ENCODE measurements around the gene WWC2.

The WWC2 gene

GRCh38 chr4:183124865-183125264, 25.8 kb downstream of the WWC2 start:
- H2AK5ac ChIP-seq (ENCODE audit: low read length, severe bottlenecking): peak overlapping the region; percentile 29
- no peak overlapping the region for H3K14ac ChIP-seq (ENCODE audit: low read length in 2 of 2)
- H2AFZ ChIP-seq (ENCODE audit: low read depth, low read length): no peak overlapping the region

GRCh38 chr4:183129125-183129524, 30.1 kb downstream of the WWC2 start:
- no peak overlapping the region for H3K9ac ChIP-seq (ENCODE audit: low read length)
- H2AK5ac ChIP-seq (ENCODE audit: low read length, severe bottlenecking): no peak overlapping the region
- H2BK15ac ChIP-seq (ENCODE audit: low read depth, poor library complexity, severe bottlenecking): no peak overlapping the region
- no peak overlapping the region for H3K4ac ChIP-seq (ENCODE audit: low read depth in 1 of 2, low read length in 2 of 2)
- no peak overlapping the region for H3K18ac ChIP-seq (ENCODE audit: low read depth in 1 of 2, low read length in 2 of 2)
- peaks cover 1% of the 10 kb centered on the region for H3K79me1 ChIP-seq (replicated peaks; ENCODE audit: low read length, poor library complexity, severe bottlenecking)
- H3K4me1 ChIP-seq (ENCODE audit: control insufficient read depth, insufficient read depth, low read depth, low read length): peaks cover 2% of the 10 kb centered on the region
- H3K4me3 ChIP-seq (ENCODE audit: insufficient read depth in 1 of 2, low read depth in 1 of 2, low read length in 2 of 2): no peak overlapping the region
- no peaks in the 10 kb centered on the region for H3K9me3 ChIP-seq (ENCODE audit: control insufficient read depth, low read length)
- no peak overlapping the region for H2BK120ac ChIP-seq (ENCODE audit: low read depth, low read length)
- H4K91ac ChIP-seq (ENCODE audit: low read length): no peak overlapping the region
- H3K36me3 ChIP-seq (ENCODE audit: control insufficient read depth in 1 of 2, insufficient read depth in 2 of 2, low read depth in 1 of 2, low read length in 2 of 2): no peaks in the 10 kb centered on the region
- H3K27me3 ChIP-seq (ENCODE audit: control insufficient read depth in 1 of 2, insufficient read depth in 1 of 2, low read length in 2 of 2): no peaks in the 10 kb centered on the region
- WGBS: 93% methylated on average over 2 of the region's 3 CpGs
- no peak overlapping the region for H3K4me2 ChIP-seq (ENCODE audit: low read length, poor library complexity, severe bottlenecking)
- no peak overlapping the region for H3K27ac ChIP-seq (ENCODE audit: low read length, poor library complexity, severe bottlenecking)
- no peak overlapping the region for H2BK5ac ChIP-seq (ENCODE audit: low read depth, low read length, poor library complexity, severe bottlenecking)
- H3K14ac ChIP-seq (ENCODE audit: low read length in 2 of 2): no peak overlapping the region
- no peak overlapping the region for H3K23ac ChIP-seq (ENCODE audit: low read length in 2 of 2)
- no peak overlapping the region for H2AFZ ChIP-seq (ENCODE audit: low read depth, low read length)
- no peak overlapping the region for H2BK12ac ChIP-seq (ENCODE audit: low read length in 2 of 2)
- H4K8ac ChIP-seq (ENCODE audit: low read length): no peak overlapping the region
- DNase-seq: no peak

More at GRCh38 chr4:183124865-183125264, 25.8 kb downstream of the WWC2 start:
- Histone ChIP-seq H3K4ac (ENCODE audit: low read depth in 1 of 2, low read length in 2 of 2) (no peak overlapping the region), H2BK12ac (ENCODE audit: low read length in 2 of 2) (no peak overlapping the region), H3K9ac (ENCODE audit: low read length) (no peak overlapping the region), H3K4me3 (ENCODE audit: insufficient read depth in 1 of 2, low read depth in 1 of 2, low read length in 2 of 2) (no peak overlapping the region), H4K91ac (ENCODE audit: low read length) (no peak overlapping the region), H4K8ac (ENCODE audit: low read length) (no peak overlapping the region), H3K4me1 (ENCODE audit: control insufficient read depth, insufficient read depth, low read depth, low read length) (peaks cover 6% of the 10 kb centered on the region), H3K27ac (ENCODE audit: low read length, poor library complexity, severe bottlenecking) (peak overlapping the region; percentile 21), H3K4me2 (ENCODE audit: low read length, poor library complexity, severe bottlenecking) (no peak overlapping the region), H3K9me3 (ENCODE audit: control insufficient read depth, low read length) (no peaks in the 10 kb centered on the region), H3K18ac (ENCODE audit: low read depth in 1 of 2, low read length in 2 of 2) (no peak overlapping the region), H2BK15ac (ENCODE audit: low read depth, poor library complexity, severe bottlenecking) (no peak overlapping the region), H3K27me3 (ENCODE audit: control insufficient read depth in 1 of 2, insufficient read depth in 1 of 2, low read length in 2 of 2) (no peaks in the 10 kb centered on the region), H3K23ac (ENCODE audit: low read length in 2 of 2) (no peak overlapping the region), H2BK120ac (ENCODE audit: low read depth, low read length) (no peak overlapping the region), H3K36me3 (ENCODE audit: control insufficient read depth in 1 of 2, insufficient read depth in 2 of 2, low read depth in 1 of 2, low read length in 2 of 2) (no peaks in the 10 kb centered on the region), H2BK5ac (ENCODE audit: low read depth, low read length, poor library complexity, severe bottlenecking) (no peak overlapping the region), H3K79me1 (replicated peaks; ENCODE audit: low read length, poor library complexity, severe bottlenecking) (peaks cover 1% of the 10 kb centered on the region)
- DNase-seq: no peak
- WGBS: 98% methylated on average over 5 of the region's 5 CpGs

GRCh38 chr4:183129675-183130074, 30.6 kb downstream of the WWC2 start:
- no peak overlapping the region for H4K91ac ChIP-seq (ENCODE audit: low read length)
- whole genome bisulfite sequencing: no CpG with 5 or more reads among the region's 2 CpGs
- no peaks in the 10 kb centered on the region for H3K27me3 ChIP-seq (ENCODE audit: control insufficient read depth in 1 of 2, insufficient read depth in 1 of 2, low read length in 2 of 2)
- no peak overlapping the region for H2AFZ ChIP-seq (ENCODE audit: low read depth, low read length)
- no peak overlapping the region for H3K14ac ChIP-seq (ENCODE audit: low read length in 2 of 2)
- H3K4ac ChIP-seq (ENCODE audit: low read depth in 1 of 2, low read length in 2 of 2): no peak overlapping the region
- no peak overlapping the region for H2AK5ac ChIP-seq (ENCODE audit: low read length, severe bottlenecking)
- no peaks in the 10 kb centered on the region for H3K9me3 ChIP-seq (ENCODE audit: control insufficient read depth, low read length)
- no peak overlapping the region for H3K18ac ChIP-seq (ENCODE audit: low read depth in 1 of 2, low read length in 2 of 2)
- H3K4me3 ChIP-seq (ENCODE audit: insufficient read depth in 1 of 2, low read depth in 1 of 2, low read length in 2 of 2): no peak overlapping the region
- H3K27ac ChIP-seq (ENCODE audit: low read length, poor library complexity, severe bottlenecking): no peak overlapping the region
- H4K8ac ChIP-seq (ENCODE audit: low read length): no peak overlapping the region
- no peak overlapping the region for H3K23ac ChIP-seq (ENCODE audit: low read length in 2 of 2)
- H3K9ac ChIP-seq (ENCODE audit: low read length): no peak overlapping the region
- H2BK120ac ChIP-seq (ENCODE audit: low read depth, low read length): no peak overlapping the region
- DNase-seq: no peak
- H2BK5ac ChIP-seq (ENCODE audit: low read depth, low read length, poor library complexity, severe bottlenecking): no peak overlapping the region
- H2BK12ac ChIP-seq (ENCODE audit: low read length in 2 of 2): no peak overlapping the region
- H3K79me1 ChIP-seq (replicated peaks; ENCODE audit: low read length, poor library complexity, severe bottlenecking): peaks cover 1% of the 10 kb centered on the region
- H3K4me2 ChIP-seq (ENCODE audit: low read length, poor library complexity, severe bottlenecking): no peak overlapping the region
- H3K4me1 ChIP-seq (ENCODE audit: control insufficient read depth, insufficient read depth, low read depth, low read length): peaks cover 2% of the 10 kb centered on the region
- no peak overlapping the region for H2BK15ac ChIP-seq (ENCODE audit: low read depth, poor library complexity, severe bottlenecking)
- no peaks in the 10 kb centered on the region for H3K36me3 ChIP-seq (ENCODE audit: control insufficient read depth in 1 of 2, insufficient read depth in 2 of 2, low read depth in 1 of 2, low read length in 2 of 2)

- no peak overlapping the region for H4K91ac ChIP-seq (ENCODE audit: low read length)
- no peak overlapping the region for H2BK5ac ChIP-seq (ENCODE audit: low read depth, low read length, poor library complexity, severe bottlenecking)
- H3K4me3 ChIP-seq (ENCODE audit: insufficient read depth in 1 of 2, low read depth in 1 of 2, low read length in 2 of 2): no peak overlapping the region
- no peaks in the 10 kb centered on the region for H3K9me3 ChIP-seq (ENCODE audit: control insufficient read depth, low read length)
- no peak overlapping the region for H2AK5ac ChIP-seq (ENCODE audit: low read length, severe bottlenecking)
- no peak overlapping the region for H3K9ac ChIP-seq (ENCODE audit: low read length)
- H3K4me2 ChIP-seq (ENCODE audit: low read length, poor library complexity, severe bottlenecking): no peak overlapping the region
- H3K14ac ChIP-seq (ENCODE audit: low read length in 2 of 2): no peak overlapping the region
- H3K27me3 ChIP-seq (ENCODE audit: control insufficient read depth in 1 of 2, insufficient read depth in 1 of 2, low read length in 2 of 2): no peaks in the 10 kb centered on the region
- peaks cover 1% of the 10 kb centered on the region for H3K79me1 ChIP-seq (replicated peaks; ENCODE audit: low read length, poor library complexity, severe bottlenecking)
- no peak for DNase-seq
- no peak overlapping the region for H2AFZ ChIP-seq (ENCODE audit: low read depth, low read length)
- no peak overlapping the region for H2BK15ac ChIP-seq (ENCODE audit: low read depth, poor library complexity, severe bottlenecking)
- no peak overlapping the region for H4K8ac ChIP-seq (ENCODE audit: low read length)
- no peak overlapping the region for H3K4ac ChIP-seq (ENCODE audit: low read depth in 1 of 2, low read length in 2 of 2)
- no peak overlapping the region for H2BK12ac ChIP-seq (ENCODE audit: low read length in 2 of 2)
- no peak overlapping the region for H3K23ac ChIP-seq (ENCODE audit: low read length in 2 of 2)
- no peak overlapping the region for H3K18ac ChIP-seq (ENCODE audit: low read depth in 1 of 2, low read length in 2 of 2)
- no peak overlapping the region for H2BK120ac ChIP-seq (ENCODE audit: low read depth, low read length)
- no peak overlapping the region for H3K27ac ChIP-seq (ENCODE audit: low read length, poor library complexity, severe bottlenecking)
- 86% methylated on average over 4 of the region's 7 CpGs for WGBS
- H3K36me3 ChIP-seq (ENCODE audit: control insufficient read depth in 1 of 2, insufficient read depth in 2 of 2, low read depth in 1 of 2, low read length in 2 of 2): no peaks in the 10 kb centered on the region
- no peaks in the 10 kb centered on the region for H3K4me1 ChIP-seq (ENCODE audit: control insufficient read depth, insufficient read depth, low read depth, low read length)
These were observed 31.5 kb downstream of the WWC2 start for GRCh38 chr4:183130328-183131155.

Measured in mesenchymal stem cell (in vitro differentiated cells and primary cell).